Measurements from ENCODE around the gene STPG2. TPM values are rescaled to one million over a fixed set of nuclear protein-coding genes. Genes with fewer than 3 reads are reported as not detected.
A peak's percentile ranks its signal among the peaks of the same experiment; 100 is the strongest.

STPG2 gene
- total RNA-seq, 4 donors from 2014 or later = 1.5 to 2.8 (median 2.1) TPM

DNA sequence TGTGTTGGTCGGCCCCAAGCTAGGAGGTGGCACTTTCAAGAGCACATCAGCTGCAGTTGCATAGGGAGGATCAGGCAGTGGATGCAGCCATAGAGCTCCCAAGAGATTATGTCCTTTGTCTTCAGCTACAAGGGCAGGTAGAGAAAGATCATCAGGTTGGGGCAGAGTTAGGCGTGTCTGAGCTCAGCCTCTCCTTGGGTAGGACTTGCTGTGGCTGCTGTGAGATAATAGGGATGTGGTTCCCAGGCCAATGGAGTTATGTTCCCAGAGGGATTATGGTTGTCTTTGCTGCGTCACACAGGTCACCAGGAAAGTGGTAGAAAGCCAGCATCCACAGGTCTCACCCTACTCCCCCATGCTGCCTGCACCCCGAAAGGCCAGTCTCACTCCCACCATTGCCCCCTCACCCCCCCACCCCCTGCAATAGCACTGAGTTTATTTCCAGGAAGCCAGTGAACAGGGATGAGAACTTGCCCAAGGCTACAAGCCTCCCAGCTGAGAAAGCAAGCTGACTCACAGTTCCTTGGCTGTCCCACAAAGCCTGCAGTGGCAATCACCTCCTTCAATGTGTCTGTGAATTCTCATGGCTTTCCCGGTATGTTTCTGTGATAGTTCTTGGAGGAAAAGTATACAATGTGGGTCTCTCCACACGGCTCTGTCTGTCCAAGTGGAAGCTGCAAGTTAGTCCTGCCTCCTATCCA lies 148.4 kb downstream of the STPG2 start:
- H3K4me1 ChIP-seq = no peaks in the 10 kb centered on the region
- no peak overlapping the region for H3K27ac ChIP-seq
- H3K36me3 ChIP-seq = no peaks in the 10 kb centered on the region
- no peak for DNase-seq
- intact Hi-C loops (cut with DNase I) = no loop called here
- TF ChIP-seq, protein P1, sequence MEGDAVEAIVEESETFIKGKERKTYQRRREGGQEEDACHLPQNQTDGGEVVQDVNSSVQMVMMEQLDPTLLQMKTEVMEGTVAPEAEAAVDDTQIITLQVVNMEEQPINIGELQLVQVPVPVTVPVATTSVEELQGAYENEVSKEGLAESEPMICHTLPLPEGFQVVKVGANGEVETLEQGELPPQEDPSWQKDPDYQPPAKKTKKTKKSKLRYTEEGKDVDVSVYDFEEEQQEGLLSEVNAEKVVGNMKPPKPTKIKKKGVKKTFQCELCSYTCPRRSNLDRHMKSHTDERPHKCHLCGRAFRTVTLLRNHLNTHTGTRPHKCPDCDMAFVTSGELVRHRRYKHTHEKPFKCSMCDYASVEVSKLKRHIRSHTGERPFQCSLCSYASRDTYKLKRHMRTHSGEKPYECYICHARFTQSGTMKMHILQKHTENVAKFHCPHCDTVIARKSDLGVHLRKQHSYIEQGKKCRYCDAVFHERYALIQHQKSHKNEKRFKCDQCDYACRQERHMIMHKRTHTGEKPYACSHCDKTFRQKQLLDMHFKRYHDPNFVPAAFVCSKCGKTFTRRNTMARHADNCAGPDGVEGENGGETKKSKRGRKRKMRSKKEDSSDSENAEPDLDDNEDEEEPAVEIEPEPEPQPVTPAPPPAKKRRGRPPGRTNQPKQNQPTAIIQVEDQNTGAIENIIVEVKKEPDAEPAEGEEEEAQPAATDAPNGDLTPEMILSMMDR (IDR thresholded peaks at IDR 0.05) = no peak
- TF ChIP-seq POLR2A (IDR thresholded peaks at IDR 0.05) = no peak
- no peaks in the 10 kb centered on the region for H3K27me3 ChIP-seq
- H3K9me3 ChIP-seq = no peaks in the 10 kb centered on the region
- 90 to 91% methylated on average over 6 of the region's 6 CpGs for WGBS, 2 donors
- no peak overlapping the region for H3K4me3 ChIP-seq (replicated peaks in 1 of 3)

DNA sequence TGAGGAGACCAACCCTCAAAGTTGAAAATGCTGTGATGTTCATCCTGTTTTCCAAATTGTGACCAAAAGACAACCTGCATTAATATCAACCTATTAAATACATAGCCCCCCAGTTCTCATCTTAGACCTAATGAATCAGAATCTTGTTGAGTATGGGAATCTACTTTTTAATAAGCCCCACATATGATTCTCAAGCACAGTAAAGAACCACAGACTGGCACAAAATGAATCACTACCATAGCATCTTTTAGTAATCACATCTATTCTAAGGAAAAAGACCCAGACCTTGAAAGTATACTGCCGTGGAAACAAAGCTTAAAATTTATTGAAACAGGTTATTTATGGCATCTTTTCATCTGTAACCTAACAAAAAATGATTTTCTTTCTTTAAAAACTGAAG lies 152.9 kb downstream of the STPG2 start:
- no peaks in the 10 kb centered on the region for H3K4me1 ChIP-seq
- intact Hi-C loops (cut with DNase I) = no loop called here
- no peaks in the 10 kb centered on the region for H3K36me3 ChIP-seq
- WGBS, 2 donors = 72 to 89% methylated on average over 1 of the region's 1 CpG
- no peaks in the 10 kb centered on the region for H3K9me3 ChIP-seq
- no peak for DNase-seq
- no peak overlapping the region for H3K4me3 ChIP-seq (replicated peaks in 1 of 3)
- H3K27ac ChIP-seq = no peak overlapping the region
- TF ChIP-seq POLR2A (IDR thresholded peaks at IDR 0.05) = no peak
- TF ChIP-seq, protein P1 (IDR thresholded peaks at IDR 0.05) = no peak
- H3K27me3 ChIP-seq = no peaks in the 10 kb centered on the region

DNA sequence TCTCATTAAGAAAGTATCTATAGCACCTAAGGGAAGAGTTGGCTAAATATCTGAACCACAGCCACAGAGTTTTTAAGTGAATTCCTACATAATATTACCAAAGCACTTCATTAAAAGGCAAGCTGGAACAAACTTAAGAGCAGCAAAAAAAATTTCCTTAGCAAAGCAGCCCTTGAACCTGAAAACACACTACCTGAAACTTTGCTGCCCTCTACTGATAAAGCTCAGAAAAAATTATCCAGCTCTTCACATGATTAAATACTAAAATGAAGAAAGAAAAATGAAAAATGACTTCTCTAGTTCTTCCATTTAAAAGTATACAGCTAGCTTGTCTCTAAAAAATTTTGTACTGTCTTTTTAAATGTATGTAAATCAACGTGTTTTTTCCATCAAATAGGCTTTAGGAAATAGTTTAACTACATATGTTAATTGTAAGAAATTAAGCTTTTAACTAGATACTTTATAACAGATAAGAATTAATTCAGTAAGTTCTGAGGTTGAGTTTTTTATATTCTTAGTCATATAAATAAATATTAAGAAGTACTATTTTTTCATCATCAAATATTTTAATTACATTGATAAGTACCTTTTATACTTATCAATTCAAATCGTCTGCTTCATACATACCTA lies 156.1 kb downstream of the STPG2 start:
- TF ChIP-seq, protein P1 (IDR thresholded peaks at IDR 0.05) = peak in 4 of 6 experiments; percentile 9 to 64 (median 56)
- TF ChIP-seq POLR2A (IDR thresholded peaks at IDR 0.05) = no peak
- no peaks in the 10 kb centered on the region for H3K27me3 ChIP-seq
- no peak for DNase-seq
- intact Hi-C loops (cut with DNase I) = no loop called here
- no peaks in the 10 kb centered on the region for H3K9me3 ChIP-seq
- no peaks in the 10 kb centered on the region for H3K4me1 ChIP-seq
- no peak overlapping the region for H3K4me3 ChIP-seq (replicated peaks in 1 of 3)
- H3K36me3 ChIP-seq = no peaks in the 10 kb centered on the region
- no peak overlapping the region for H3K27ac ChIP-seq
- 45 to 46% methylated on average over 2 of the region's 2 CpGs for WGBS, 2 donors

DNA sequence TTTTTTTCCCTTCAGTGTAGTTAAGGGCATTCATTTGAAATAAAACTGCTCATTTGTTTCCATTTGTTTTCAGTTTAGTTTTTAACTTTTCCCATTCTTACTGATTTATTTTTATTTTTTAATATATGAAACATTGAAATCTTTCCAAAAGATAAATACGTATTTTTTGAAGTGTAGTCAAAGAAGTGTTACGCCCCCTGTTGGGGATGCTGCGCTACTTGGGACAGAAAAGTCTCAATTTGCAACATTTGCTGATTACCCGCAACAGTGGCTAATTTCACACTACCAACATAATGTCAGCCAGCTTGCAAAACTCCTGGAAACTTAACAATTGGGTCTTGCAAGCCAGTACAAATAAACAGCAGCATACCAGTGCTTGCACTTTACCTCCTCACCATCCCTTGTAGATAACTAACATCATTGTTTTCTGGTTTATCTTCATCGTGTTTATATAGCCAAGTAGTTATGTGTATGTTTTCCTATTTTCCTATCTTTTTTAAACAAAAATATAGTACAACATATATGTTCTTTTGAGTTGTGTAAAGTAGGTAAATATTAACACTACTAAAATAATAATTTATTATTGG lies 158.6 kb downstream of the STPG2 start:
- TF ChIP-seq, protein P1 (IDR thresholded peaks at IDR 0.05) = no peak
- no peak for TF ChIP-seq POLR2A (IDR thresholded peaks at IDR 0.05)
- intact Hi-C loops (cut with DNase I) = no loop called here
- Histone ChIP-seq H3K9me3 (no peaks in the 10 kb centered on the region), H3K36me3 (no peaks in the 10 kb centered on the region), H3K27me3 (no peaks in the 10 kb centered on the region), H3K4me3 (replicated peaks in 1 of 3) (no peak overlapping the region), H3K4me1 (no peaks in the 10 kb centered on the region), H3K27ac (no peak overlapping the region)
- DNase-seq = no peak
- WGBS, 2 donors = 85 to 92% methylated on average over 5 of the region's 5 CpGs
